ENCODE data around the gene ANXA1.
"Not testable (repeated sequence)": the region's sequence is repeated elsewhere in the genome, so short reads cannot be mapped to it uniquely, and the experiment has no call there.

DNA sequence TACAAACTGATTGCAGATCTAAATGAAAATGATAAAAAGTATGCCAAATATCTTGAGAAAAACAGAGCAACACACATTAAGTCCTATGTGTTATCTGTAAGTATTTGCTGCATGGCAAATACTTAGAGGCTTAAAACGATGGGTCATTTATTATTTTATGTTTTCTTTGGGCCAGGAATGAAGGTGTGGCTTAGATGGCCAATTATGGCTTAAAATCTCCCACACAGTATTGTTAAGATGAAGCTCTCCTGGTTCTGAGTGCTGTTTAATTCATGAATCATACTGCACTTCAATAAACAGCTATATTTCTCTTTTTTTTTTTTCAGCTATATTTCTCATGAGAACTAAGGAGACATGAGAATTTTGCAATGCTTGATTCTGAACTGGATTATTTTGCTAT lies 39.4 kb downstream of the ANXA1 start:
- TF ChIP-seq EP300, CTCF, POLR2A, POLR2AphosphoS5 (IDR thresholded peaks at IDR 0.05): not testable (repeated sequence)

Measured in stomach (tissue), 4 donors.